ENCODE data around the gene CDCA4. TPM values are rescaled to one million over a fixed set of nuclear protein-coding genes. Genes with fewer than 3 reads are reported as not detected.

CDCA4 gene
- total RNA-seq, 1 experiment from 2014 or later, result 57.7 TPM

DNA sequence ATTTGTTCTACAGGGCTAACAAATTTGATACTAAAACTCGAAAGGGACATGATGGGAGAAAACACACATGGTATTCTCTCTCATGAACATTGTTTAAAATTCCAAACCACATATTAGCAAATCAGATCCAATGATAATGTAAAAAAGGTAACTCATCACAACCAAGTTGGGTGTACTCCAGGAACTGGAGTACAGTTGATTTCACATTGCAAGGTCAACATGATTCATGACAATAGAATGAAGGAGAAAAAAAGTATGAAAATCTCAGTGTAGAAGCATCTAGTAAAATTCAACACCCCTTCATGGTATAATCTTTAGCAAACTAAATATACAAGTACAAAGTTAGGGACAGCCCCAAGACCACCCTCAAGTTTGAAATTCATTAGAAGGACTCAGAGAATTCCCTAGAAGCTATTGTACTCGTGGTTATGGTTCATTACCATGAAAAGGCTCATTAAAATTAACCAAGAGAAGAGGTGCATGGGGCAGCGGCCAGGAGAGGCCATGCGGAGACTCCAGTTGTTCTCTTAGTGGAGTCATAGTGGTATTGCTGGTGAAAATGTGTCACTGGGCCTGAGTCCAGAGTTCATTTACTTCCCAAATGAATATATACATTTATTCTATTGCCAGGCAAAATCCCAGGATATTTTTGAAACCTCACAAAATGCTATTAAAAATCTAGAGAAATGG is 3.1 kb upstream of the CDCA4 start:
- peaks cover 26 to 29% of the 10 kb centered on the region in 2 experiments for H3K4me1 Mint-ChIP-seq
- Histone ChIP-seq H4K91ac (ENCODE audit: insufficient read length, low read depth, low read length) (no peak overlapping the region), H2BK20ac (ENCODE audit: low read depth, low read length, poor library complexity, severe bottlenecking) (no peak overlapping the region), H2AFZ (ENCODE audit: low read length) (no peak overlapping the region), H2AK5ac (ENCODE audit: insufficient read length, low read length) (no peak overlapping the region), H3K18ac (ENCODE audit: insufficient read length, low read depth, low read length) (no peak overlapping the region), H3K4me1 (ENCODE audit: insufficient read depth, low read length) (peaks cover 5% of the 10 kb centered on the region; the same call in 1 of the 2 replicates), H3K79me2 (ENCODE audit: insufficient read depth, low read length) (peaks cover 14% of the 10 kb centered on the region; the same call in 1 of the 2 replicates), H2BK15ac (ENCODE audit: low read depth, low read length) (no peak overlapping the region), H3K14ac (ENCODE audit: insufficient read depth, low read length) (no peak overlapping the region), H4K20me1 (ENCODE audit: control insufficient read depth, insufficient read depth, insufficient read length) (no peaks in the 10 kb centered on the region), H3K27me3 (ENCODE audit: insufficient read depth, low read length) (no peaks in the 10 kb centered on the region), H3K9ac (ENCODE audit: extremely low read depth, insufficient read length, low read length) (no peak overlapping the region), H3K56ac (ENCODE audit: insufficient read length, low read depth, low read length) (no peak overlapping the region), H3K4ac (ENCODE audit: low read depth, low read length) (no peak overlapping the region), H3K23ac (ENCODE audit: insufficient read length, low read depth, low read length) (no peak overlapping the region), H3K27ac (ENCODE audit: insufficient read length, low read depth, low read length) (no peak overlapping the region), H3K79me1 (ENCODE audit: insufficient read depth, low read depth, low read length, poor library complexity, severe bottlenecking) (peaks cover 6% of the 10 kb centered on the region), H3K4me2 (ENCODE audit: insufficient read depth, insufficient read length, low read length) (no peak overlapping the region), H4K8ac (replicated peaks; ENCODE audit: insufficient read length, low read depth, low read length) (no peak overlapping the region), H3T11ph (ENCODE audit: low read length) (no peak overlapping the region), H3K23me2 (ENCODE audit: insufficient read length, low read depth, low read length, poor library complexity, severe bottlenecking) (peaks cover 13% of the 10 kb centered on the region), H2BK12ac (ENCODE audit: insufficient read length, low read depth, low read length) (no peak overlapping the region), H3K9me3 (ENCODE audit: control insufficient read depth, low read depth, low read length) (no peaks in the 10 kb centered on the region), H2BK120ac (ENCODE audit: low read depth, low read length, poor library complexity, severe bottlenecking) (no peak overlapping the region), H2BK5ac (ENCODE audit: insufficient read length, low read length) (no peak overlapping the region), H4K5ac (ENCODE audit: insufficient read length, low read depth, low read length) (no peak overlapping the region)
- peaks cover 16% of the 10 kb centered on the region for H3K27me3 Mint-ChIP-seq (ENCODE audit: low read depth)
- H3K4me3 Mint-ChIP-seq, result no peak overlapping the region; a peak in 1 of 5 replicates
- peaks cover 5 to 8% (median 8%) of the 10 kb centered on the region in 3 experiments; a peak in 6 of 7 replicates for H3K36me3 Mint-ChIP-seq (ENCODE audit: insufficient read depth in 1 of 3, low read depth in 3 of 3)
- no peak overlapping the region for H3K27ac Mint-ChIP-seq
- TF ChIP-seq, protein P1, sequence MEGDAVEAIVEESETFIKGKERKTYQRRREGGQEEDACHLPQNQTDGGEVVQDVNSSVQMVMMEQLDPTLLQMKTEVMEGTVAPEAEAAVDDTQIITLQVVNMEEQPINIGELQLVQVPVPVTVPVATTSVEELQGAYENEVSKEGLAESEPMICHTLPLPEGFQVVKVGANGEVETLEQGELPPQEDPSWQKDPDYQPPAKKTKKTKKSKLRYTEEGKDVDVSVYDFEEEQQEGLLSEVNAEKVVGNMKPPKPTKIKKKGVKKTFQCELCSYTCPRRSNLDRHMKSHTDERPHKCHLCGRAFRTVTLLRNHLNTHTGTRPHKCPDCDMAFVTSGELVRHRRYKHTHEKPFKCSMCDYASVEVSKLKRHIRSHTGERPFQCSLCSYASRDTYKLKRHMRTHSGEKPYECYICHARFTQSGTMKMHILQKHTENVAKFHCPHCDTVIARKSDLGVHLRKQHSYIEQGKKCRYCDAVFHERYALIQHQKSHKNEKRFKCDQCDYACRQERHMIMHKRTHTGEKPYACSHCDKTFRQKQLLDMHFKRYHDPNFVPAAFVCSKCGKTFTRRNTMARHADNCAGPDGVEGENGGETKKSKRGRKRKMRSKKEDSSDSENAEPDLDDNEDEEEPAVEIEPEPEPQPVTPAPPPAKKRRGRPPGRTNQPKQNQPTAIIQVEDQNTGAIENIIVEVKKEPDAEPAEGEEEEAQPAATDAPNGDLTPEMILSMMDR (conservative IDR thresholded peaks at IDR 0.05), result no peak
- peaks cover 0 to 5% of the 10 kb centered on the region in 2 experiments; a peak in 2 of 5 replicates for H3K9me3 Mint-ChIP-seq
- no CpG with 5 or more reads among the region's 4 CpGs for WGBS (ENCODE audit: extremely low coverage, insufficient read length, low lambda C conversion rate)
- no peak for DNase-seq
